Activated effector memory CD4-positive, alpha-beta T cell treated with anti-CD3 and anti-CD28 coated beads, Interleukin-2, amount 50 U/mL, for 16 hours (primary cell): ENCODE results near the gene CBFB.
"Not testable (repeated sequence)": the region's sequence is repeated elsewhere in the genome, so short reads cannot be mapped to it uniquely, and the experiment has no call there.

Experiments
- DNase-seq: peaks from one replicate; pipeline ENCODE4 v3.0.0-alpha.2; 2020

The CBFB gene

GRCh38 chr16:67028696-67029253, at the start of gene CBFB:
Gene CBFB (plus strand): TSS chr16:67029149. CDS start chr16:67029408, 259 bp downstream.
- peak; percentile 97 for DNase-seq

DNA sequence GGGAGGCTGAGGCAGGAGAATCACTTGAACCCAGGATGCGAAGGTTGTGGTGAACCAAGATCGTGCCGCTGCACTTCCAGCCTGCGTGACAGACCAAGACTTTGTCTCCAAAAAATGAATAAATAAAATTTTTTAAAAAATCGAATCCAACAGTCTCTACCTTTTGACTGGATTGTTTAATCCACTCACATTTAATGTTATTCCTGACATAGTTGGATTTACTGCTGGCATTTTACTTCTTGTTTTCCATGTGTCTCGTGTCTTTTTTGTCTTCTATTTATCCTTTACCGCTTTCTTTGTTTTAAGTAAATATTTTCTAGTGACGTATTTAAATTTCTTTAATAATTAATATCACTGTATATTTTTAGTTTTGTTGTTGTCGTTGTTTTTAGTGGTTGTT, 45.9 kb upstream of the CBFB start:
- no peak for DNase-seq

DNA sequence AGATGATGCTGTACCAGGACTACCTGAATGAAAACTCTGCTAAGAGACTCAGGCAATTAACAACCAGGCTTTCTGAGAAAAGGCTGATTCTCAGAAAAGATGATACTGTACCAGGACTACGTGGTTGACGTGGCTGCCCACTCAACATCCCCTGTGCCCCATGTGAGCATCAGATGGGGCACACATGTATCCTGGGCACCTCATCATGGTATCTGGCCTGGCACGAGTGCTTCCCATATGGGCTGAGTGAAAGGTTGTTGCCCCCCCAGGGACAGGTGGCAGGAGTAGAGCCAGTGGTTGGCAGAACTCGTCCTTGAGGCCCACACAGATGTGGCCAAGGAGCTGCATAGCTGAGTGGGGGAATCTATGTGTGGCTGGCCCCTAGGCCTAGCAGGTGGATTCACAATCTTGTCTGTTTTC, 44.0 kb upstream of the CBFB start:
- peak; percentile 86 for DNase-seq

DNA sequence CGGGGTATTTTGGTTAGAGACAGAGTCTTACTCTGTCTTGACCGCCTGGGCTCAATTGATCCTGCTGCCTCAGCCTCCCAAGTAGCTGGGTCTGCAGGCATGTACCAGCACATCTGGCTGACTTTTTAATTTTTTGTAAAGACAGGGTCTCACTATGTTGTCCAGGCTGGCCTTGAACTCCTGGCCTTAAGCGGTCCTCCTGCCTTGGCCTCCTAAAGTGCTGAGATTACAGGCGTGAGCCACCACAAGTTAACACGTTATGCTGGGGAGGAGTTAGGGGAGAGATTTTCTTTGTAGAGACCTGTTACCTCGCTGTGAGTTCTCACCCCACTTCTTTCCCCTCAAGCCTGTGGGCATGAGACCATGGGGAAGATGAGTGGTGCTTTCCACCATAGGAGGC, 42.4 kb upstream of the CBFB start:
- DNase-seq: no peak

DNA sequence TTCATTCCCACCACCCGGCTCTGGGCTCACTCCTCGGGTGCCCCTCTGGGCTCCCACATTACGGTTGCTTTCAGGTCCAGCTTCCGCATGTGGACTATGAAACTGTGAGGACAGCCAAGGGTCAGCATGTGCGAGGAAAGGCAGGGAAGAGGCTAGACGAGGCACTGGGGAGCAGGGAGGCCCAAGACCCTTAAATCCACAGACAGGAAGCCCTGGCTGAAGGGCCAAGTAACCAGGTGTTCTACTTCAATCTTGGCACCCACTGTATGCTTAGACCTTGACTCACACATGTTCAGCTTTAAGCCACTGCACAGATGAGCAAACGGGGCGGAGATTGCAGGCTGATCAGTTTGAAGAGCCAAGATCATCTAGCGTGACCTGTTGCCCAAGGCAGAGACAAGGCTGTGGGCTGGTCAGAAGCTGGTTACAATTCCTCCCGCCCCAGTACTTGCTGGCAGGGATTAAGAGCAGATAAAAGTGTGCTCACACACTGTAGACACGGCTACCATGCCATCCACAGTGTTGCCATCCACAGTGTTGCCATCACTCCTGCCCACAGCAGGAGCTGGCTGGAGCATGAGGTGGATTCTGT, 40.7 kb upstream of the CBFB start, which contains the start of gene CES4A:
Gene CES4A, plus strand, starts transcription at position 393 of the 592 bp plus-strand sequence. Its CDS starts 184 bp downstream, at position 577.
- DNase-seq: no peak

- DNase-seq: no peak
These were observed 37.3 kb upstream of the CBFB start for GRCh38 chr16:66991545-66992077.

- not testable (repeated sequence) for DNase-seq
These were observed 35.4 kb upstream of the CBFB start for GRCh38 chr16:66993558-66993957.

DNA sequence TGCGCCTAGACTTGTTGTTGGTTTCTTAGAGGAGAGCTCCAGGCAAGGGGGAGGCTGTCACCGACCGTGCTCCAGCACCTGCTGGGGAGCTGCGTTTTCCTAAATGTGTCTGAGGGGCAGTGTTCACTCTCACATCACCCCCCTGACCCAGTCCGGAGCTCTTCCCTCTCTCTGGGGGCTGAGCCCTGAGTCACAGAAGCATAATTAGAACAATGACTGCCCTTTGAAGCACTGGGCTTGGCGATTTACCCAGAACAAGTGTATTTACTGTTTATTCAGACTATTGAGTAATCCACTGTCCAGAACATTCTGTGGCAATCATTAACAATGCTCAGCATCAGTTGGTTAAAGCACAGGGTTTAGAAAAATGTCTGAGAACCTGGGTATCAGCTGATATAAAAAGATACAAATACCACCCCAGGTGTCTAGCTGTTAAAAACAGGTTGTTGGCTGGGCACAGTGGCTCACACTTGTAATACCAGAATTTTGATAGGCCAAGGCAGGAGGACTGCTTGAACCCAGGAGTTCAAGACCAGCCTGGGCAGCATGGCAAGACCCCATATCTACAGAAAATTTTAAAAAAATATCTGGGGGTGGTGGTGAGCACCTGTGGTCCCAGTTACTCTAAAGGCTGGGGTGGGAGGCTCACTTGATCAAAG, 32.5 kb upstream of the CBFB start:
- DNase-seq: no peak

GRCh38 chr16:66996983-66997358, 32.0 kb upstream of the CBFB start:
- no peak for DNase-seq

GRCh38 chr16:67000384-67001351, 28.3 kb upstream of the CBFB start:
- DNase-seq: peak; percentile 86

DNA sequence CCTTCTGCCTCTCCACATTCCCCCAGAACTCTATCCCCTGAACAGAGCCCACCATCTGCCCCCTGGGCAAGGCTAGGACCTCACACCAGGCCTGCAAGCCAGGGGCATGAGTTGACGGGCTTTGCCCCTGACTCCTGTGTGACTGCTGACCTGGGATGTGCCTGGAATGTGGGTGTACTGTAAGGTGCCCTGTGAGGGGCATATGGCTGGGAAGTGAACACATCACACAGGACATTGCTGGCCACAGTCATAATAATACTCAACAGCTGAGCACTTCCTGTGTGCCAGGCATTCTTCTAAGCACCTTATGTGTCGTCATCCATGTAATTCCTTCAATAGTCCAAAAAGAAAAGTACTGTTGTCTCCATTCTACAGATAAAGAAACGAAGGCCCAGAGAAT, 27.2 kb upstream of the CBFB start:
- DNase-seq: no peak

DNA sequence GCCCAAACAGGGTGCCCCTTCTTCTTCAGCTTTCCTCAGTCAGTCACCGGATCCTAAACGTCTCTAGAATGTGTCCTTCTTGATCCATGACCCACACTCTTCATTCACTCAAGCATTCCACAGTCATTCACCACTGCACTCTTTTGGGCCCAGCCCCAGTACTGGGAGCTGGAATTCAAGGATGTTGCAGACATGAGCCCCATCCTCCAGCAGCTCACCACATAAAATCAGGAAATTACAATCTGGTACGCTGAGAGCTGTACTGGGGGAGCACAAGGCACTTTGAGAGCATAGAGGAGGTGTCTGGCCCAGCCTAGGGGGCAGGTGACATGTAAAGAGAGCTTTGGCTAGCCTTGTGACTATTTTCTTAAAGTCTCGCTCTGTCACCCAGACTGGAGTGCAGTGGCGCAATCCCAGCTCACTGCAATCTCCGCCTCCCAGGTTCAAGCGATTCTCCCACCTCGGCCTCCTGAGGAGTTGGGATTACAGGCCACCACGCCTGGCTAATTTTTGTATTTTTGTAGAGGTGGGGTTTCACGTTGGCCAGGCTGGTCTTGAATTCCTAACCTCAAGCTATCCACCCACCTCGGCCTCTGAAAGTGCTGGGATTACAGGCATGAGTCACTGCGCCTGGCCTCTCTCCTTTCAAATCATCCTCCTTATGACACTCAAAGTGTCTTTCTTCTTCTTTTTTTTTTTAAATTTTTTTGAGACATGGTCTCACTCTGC, 21.9 kb upstream of the CBFB start:
- no peak for DNase-seq

DNA sequence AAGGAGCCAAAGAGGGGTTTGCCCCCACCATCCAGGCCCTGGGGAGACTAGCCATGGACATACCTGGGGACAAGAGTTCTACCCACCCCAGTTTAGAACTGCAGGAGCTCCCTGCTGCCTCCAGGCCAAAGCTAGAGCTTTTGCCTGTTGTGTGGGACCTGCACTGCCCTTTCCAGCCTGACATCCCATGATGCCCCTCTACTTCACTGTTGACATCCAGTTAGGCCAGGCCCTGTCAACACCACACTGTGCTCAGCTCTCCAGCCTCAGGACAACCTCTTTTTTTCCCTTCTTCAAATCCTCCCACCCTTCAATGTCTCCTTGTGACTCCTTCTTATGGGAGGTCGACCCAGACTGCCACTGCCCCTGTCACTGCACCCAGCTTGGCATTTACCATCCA, 19.8 kb upstream of the CBFB start:
- no peak for DNase-seq

DNA sequence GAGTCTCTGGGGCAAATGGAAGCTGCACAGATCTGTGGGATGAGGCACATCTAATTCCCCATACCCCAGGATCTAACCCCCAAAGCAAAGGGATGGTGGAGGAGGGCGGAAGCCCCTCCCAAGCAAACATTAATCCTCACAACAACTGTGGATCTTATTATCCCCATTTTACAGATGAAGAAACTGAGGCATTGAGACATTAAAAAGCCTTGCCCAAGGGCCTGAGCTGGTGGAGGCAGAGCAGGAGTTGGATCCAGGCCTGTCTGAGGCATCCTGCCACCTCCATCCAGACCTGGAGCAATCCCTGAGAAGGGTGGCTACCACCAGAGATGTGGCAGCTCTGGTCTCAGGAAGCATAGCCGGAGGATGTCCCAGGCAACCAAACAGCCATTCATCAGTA, 17.7 kb upstream of the CBFB start:
- no peak for DNase-seq

- DNase-seq: no peak
These were observed 15.6 kb upstream of the CBFB start for GRCh38 chr16:67013233-67013822.

DNA sequence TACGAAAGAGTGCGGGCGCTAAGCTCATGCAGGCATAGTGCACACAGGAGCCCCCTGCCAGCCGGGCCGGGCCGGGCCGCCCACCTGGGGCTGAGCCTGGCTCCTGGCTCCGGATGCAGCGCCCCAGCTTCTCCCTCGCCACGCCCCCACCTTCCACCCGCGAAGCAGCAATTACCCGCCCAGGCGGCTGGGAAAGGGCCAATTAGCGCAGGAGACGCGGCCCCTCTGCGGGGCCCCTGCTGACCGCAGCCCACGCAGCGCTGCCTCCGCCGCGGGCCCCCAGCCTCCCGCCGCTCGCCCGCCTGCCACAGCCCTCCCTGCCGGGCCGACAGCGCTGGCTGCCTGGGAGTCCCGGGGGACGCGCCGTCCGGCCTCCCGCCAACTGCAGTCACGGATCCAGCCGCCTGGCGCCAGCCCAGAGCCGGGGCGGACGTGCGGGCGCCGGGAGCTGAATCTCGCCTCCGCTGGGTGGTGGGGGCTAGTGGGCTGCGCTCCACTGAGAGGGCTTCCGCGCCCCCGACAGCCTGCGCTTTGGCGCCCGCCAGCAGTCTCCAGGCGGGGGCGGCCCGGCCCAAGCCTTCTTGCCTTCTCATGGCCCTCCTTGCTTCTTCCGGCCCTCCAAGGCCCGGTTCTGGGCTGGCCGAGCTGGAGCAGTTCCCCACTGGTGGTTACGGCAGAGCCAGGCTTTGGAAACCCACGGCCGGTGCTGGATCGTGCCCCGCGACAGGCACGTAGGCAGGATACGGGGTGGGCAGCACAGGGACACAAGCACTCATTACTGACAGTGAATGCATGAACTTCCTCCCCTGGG, 14.9 kb upstream of the CBFB start:
- peak; percentile 91 for DNase-seq

GRCh38 chr16:67014634-67015312, 14.2 kb upstream of the CBFB start:
- DNase-seq: no peak

DNA sequence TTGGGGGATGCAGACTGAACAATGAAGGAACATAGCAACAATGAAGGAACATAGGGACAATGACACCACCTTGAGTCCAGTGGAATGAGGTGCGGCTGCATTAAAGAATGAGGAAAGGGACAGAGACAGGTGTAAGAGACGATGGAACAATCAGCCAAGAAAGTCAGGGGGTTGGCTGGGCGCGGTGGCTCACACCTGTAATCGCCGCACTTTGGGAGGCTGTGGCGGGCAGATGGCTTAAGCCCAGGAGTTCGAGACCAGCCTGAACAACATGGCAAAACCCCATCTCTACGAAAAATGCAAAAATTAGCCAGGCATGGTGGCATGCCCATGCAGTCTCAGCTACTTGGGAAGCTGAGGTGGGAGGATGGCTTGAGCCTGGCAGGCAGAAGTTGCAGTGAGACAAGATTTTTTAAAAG, 13.6 kb upstream of the CBFB start:
- DNase-seq: peak; percentile 43

DNA sequence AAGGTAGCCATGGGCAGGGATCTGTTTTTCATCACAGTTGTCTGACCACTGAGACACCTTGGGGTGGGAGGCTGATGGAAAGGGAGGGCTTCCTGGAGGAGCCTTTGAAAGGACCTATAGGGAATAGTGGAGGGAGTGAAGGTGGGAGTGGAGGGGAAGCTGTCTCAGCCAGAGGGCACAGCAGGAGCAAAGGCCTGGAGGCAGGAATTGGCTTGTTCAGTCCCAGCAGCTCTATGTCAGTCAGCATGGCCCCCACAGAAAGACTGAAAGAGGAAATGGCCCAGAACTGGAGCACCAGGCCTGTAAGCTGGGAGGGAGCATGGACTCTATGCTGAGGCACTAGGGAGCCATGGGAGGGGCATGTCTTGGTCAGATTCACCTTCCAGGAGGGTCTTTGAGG, 12.8 kb upstream of the CBFB start:
- peak; percentile 37 for DNase-seq

DNA sequence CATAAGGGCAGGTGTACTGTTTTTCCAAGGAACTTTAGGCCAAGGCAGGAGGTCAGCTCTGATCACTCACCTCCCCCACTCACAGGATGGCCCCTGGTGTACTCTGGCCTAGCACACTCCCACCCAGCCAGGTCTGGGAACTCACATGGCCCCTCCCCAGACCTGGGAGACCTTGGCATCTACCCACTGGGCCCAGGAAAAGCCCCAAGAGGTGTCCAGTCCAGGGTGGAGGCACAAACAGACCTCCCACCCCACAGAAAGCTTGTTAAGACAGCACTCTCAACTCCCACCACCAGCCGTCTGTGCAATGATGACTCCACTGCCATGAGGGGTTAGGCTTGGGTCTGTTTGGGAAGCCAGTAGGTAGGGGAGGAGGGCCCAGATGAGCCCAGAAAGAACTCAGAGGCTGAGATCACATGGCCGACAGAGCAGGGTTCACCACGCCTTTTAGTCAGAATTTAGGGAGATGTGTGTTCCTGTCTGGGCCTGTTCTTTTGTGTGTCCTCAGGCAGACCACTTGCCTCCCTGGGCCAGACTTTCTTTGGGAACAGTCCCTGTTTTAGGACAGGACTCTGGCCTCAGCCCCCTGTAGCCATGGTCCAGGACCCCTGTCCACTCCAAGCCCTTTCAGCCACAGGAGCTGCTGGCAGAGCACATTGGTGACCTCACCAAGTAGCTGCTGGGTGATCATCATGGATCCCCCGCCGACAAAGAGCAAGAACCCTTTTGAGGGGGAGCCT, 12.1 kb upstream of the CBFB start:
- DNase-seq: peak; percentile 52
